IPS-NIHi11 (cell line): ENCODE data around the gene RCC2.

Source experiments
- DNase-seq: peaks from one replicate; pipeline ENCODE4 v3.0.0; 2012; ENCODE audit warnings: mixed read lengths, low spot score

The RCC2 gene

DNA sequence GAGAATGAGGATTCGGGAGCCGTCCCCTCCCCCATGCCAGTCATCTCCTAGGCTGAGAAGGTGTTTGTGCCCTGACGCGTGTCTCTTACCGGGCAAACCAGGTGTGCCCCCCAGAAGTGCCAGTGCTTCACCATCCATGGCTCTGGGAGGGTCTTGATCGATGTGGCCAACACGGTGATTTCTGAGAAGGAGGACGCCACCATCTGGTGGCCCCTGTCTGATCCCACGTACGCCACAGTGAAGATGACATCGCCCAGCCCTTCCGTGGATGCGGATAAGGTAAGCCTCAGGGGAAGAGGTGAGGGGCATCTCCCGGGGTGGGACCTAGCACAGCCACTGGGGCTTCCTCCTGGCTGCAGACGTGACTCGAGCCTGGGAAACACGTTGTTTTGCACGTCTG, 66.5 kb downstream of the RCC2 start:
- DNase-seq, result no peak

DNA sequence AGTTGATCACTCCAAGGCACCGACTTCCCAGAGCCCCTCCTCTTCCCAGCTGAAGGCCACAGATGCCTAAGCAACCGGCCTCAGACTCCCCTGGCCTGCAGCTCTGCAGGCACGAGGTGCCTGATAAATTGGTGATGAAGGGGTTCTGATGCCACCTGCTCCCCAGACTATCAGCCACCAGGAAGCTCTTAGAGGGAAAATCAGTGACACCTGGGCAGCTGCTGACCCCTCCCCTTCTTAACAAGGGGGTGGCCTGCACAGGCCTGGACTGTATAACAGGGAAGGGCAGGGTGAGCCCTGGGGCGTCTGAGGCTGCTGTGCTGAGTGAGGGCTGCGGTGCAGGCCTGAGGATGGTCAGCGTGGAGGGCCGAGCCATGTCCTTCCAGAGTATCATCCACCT, 67.6 kb downstream of the RCC2 start, which contains the start of gene PADI6:
Gene PADI6, plus strand, starts transcription at position 301 of the 400 bp plus-strand sequence. Its CDS starts 50 bp downstream, at position 351.
- no peak for DNase-seq

DNA sequence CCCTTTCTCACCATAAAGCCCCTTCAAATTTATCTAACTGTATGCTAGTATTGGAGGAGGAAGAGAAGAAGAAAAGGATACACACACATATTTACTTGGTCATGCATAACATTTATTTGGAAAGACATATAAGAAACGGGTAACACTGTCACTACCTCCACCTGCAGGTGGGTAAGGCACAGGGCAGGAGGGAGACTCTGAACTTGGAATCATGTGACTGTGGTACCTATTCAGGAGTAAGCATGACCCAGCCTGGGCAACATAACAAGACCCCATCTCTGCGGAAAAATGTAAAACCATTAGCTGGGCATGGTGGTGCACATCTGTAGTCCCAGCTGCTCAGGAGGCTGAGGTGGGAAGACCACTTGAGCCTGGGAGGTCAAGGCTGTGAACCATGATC, 68.9 kb downstream of the RCC2 start:
- DNase-seq, result peak; percentile 73

DNA sequence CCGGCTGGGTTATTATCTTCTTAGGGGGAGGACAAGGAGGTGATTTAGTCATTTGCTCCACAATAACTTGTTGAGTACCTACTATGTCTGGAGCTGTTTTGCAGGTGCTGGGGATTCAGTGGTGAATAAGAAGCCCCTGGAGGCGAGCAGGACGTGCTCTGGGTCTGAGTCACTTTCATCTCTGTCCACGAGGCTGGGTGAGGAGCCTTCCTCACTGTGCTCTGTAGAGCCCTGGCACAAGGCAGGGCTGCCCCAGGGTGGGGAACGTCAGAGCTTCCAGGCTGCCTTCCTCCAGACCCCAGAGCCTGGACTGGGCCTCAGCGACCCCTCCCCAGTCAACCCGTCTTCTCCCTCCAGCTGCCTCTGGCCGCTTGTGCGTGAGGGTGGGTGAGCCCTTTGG, 70.0 kb downstream of the RCC2 start:
- DNase-seq, result no peak

DNA sequence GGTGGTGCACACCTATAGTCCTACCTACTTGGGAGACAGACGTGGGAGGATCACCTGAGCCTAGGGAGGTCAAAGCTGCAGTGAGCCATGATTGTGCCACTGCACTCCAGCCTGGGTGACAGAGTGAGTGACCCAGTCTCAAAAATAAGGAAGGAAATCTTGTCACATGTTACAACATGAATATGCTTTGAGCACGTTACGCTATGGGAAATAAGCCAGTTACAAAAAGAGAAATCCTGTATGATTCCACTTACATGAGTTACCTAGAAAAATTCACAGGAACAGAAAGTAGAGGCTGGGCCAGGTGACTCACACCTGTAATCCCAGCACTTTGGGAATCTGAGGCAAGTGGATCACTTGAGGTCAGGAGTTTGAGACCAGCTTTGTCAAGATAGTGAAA, 74.2 kb downstream of the RCC2 start:
- no peak for DNase-seq

DNA sequence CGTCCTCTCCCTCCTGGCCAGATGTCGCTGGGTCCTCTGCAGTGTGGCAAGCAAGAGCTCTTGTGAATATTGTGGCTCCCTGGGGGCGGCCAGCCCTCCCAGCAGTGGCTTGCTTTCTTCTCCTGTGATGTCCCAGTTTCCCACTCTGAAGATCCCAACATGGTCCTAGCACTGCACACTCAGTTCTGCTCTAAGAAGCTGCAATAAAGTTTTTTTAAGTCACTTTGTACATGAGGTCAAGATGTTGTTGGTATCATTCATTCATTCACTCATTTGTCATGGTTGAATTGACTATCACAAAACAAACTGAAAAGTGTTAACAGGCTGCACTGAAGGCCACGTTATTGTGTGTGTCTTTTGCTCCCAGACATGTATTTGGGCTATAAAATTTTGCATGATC, 75.7 kb downstream of the RCC2 start:
- DNase-seq, result no peak

DNA sequence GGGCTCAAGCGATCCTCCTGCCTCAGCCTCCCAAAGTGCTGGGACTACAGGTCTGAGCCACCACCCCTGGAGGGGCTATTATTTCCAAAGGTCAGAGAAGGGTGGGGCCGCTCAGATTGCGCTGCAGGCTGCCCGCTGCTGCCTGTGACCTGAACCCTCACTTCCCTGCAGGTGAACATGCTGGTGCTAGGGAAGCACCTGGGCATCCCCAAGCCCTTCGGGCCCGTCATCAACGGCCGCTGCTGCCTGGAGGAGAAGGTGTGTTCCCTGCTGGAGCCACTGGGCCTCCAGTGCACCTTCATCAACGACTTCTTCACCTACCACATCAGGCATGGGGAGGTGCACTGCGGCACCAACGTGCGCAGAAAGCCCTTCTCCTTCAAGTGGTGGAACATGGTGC, 76.1 kb downstream of the RCC2 start:
- DNase-seq, result no peak

DNA sequence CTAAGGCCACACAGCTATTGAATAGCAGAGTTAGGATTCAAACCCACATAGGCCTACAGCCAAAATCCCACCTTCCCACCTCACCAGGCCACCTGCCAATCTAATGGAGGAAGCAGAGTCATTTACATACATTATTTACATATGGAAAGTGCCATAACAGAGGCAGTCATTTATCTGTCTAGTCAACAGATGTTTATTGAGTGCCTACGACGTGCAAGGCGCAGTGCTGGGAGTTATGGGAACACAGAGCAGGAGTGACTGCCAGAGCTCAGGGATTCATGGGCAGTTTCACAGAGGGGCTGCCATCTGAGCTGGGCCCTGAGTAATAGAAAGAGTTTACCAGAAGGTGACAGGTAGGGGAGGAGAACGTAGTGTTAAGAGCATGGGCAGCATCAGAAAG, 77.8 kb downstream of the RCC2 start:
- DNase-seq, result no peak

DNA sequence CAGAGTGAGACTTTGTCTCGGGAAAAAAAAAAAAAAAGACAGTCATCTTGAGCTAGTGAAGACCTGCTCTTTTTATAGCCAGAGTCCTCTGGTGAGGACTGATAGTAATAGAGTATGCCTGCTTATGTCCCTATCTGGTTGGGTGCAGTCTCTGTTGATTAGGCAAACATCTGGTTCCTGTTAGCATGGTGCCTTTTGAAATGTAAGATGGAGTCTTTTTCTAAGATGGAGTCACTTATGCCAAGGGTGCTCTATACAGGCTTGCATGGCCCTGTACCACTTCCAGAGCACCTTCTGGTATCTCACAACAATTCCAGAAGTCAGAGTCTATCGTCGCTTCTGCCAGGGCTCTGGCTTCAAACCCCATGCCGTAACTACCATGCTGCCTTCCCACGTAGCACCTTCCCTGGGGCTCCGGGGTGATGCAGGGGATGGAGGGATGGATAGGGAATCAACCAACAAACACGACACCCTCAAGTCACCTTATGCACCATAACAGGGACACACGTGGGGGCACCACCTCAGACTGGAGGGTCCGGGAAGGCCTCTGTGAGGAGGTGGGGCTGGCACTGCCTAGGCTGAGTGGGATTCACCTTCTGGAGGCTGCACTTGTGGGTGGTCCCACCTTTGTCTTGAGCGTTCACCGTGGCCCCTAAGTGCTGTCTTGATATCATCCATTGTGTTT, 79.1 kb downstream of the RCC2 start:
- DNase-seq, result no peak

DNA sequence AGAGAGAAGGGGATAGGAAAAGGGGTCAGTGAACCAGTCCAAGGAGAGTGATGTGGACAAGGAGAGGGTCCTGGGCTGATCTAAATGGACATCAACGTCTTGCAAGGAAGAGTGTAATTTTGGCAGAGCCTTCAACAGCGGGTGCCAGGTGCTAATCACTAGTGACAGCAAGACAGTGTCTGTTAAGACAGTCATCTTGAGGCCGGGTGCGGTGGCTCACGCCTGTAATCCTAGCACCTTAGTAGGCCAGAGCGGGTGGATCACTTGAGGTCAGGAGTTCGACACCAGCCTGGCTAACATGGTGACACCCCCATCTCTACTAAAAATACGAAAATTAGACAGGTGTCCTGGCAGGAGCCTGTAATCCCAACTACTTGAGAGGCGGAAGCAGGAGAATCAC, 79.7 kb downstream of the RCC2 start:
- DNase-seq, result no peak

DNA sequence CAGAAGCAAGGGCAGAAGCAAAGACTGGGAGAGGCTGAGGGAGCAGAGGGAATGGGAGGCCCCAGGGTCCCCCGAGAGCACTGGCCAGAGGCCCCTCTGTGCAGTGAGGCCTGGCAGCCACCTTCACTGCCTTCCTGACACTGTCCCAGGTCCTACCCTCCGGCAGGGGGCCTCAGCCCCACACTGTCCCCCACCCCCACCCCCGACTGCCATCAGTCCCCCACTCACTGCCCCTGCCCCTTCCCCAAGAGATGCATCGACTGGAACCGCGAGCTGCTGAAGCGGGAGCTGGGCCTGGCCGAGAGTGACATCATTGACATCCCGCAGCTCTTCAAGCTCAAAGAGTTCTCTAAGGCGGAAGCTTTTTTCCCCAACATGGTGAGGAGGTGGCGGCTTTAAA, 80.4 kb downstream of the RCC2 start:
- DNase-seq, result peak; percentile 50

DNA sequence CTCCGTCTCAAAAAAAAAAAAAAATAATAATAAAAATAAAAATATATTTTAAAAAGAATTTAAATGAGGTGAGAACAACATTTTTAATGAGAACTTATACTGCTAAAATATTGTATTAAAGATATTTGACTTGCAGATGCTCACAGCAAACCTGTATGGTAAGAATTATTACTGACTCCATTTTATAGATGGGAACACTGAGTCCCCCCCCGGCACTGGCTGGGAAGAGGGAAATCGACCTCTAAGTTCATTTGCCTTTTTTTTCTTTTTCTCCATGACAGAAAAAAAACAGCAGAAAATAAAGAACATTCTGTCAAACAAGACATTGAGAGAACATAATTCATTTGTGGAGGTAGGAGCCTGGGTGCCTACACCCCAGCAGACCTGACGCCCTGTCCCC, 80.9 kb downstream of the RCC2 start:
- no peak for DNase-seq
